Keratinocyte (primary cell): ENCODE data around the gene CD59.

Source experiments
- CTCF ChIP-seq, 3 experiments: IDR thresholded peaks in 1 of 3; conservative IDR thresholded peaks in 1 of 3; optimal IDR thresholded peaks in 1 of 3; 2 replicates in 2 of 3; 3 replicates in 1 of 3; pipeline versions ENCODE3 to v1.5.1; 2011; ENCODE audit warnings: low read length in 3 of 3, mild to moderate bottlenecking in 3 of 3, moderate library complexity in 2 of 3, control low read depth in 1 of 3, inconsistent platforms in 1 of 3; ENCODE audit not compliant: insufficient read depth in 2 of 3; ENCODE audit errors: extremely low read depth in 1 of 3
- EZH2 ChIP-seq: IDR thresholded peaks from one replicate; pipeline ENCODE4 v1.6.1; 2012; ENCODE audit warnings: inconsistent platforms, mild to moderate bottlenecking, low read length, moderate library complexity

- TF ChIP-seq CTCF (optimal IDR thresholded peaks at IDR 0.05 in 1 of 3, IDR thresholded peaks at IDR 0.05 in 1 of 3, conservative IDR thresholded peaks at IDR 0.05 in 1 of 3; ENCODE audit: extremely low read depth in 1 of 3, insufficient read depth in 2 of 3, low read length in 3 of 3) (no peak), EZH2 (no peak)
These were observed 39.7 kb upstream of the CD59 start for GRCh38 chr11:33775832-33776470.
